H4 (cell line): ENCODE measurements around the gene SLC26A5. TPM values are rescaled to one million over a fixed set of nuclear protein-coding genes. Genes with fewer than 3 reads are reported as not detected.
A peak's percentile ranks its signal among the peaks of the same experiment; 100 is the strongest.
"Not testable (repeated sequence)": the region's sequence is repeated elsewhere in the genome, so short reads cannot be mapped to it uniquely, and the experiment has no call there.

Experiments
- DNase-seq: peaks from one replicate; pipeline ENCODE4 v3.0.0-alpha.2; 2015; ENCODE audit warnings: low spot score
- total RNA-seq: library from RNA; depleted of rRNA; stranded (reverse); fragments of >200 nt; shearing (Covaris generic); gene quantifications from 2 replicates; pipeline ENCODE4 v1.2.3, GENCODE V29; 2014; rRNA removed

SLC26A5 gene, protein sequence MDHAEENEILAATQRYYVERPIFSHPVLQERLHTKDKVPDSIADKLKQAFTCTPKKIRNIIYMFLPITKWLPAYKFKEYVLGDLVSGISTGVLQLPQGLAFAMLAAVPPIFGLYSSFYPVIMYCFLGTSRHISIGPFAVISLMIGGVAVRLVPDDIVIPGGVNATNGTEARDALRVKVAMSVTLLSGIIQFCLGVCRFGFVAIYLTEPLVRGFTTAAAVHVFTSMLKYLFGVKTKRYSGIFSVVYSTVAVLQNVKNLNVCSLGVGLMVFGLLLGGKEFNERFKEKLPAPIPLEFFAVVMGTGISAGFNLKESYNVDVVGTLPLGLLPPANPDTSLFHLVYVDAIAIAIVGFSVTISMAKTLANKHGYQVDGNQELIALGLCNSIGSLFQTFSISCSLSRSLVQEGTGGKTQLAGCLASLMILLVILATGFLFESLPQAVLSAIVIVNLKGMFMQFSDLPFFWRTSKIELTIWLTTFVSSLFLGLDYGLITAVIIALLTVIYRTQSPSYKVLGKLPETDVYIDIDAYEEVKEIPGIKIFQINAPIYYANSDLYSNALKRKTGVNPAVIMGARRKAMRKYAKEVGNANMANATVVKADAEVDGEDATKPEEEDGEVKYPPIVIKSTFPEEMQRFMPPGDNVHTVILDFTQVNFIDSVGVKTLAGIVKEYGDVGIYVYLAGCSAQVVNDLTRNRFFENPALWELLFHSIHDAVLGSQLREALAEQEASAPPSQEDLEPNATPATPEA
- total RNA-seq = not detected in 2 replicates

DNA sequence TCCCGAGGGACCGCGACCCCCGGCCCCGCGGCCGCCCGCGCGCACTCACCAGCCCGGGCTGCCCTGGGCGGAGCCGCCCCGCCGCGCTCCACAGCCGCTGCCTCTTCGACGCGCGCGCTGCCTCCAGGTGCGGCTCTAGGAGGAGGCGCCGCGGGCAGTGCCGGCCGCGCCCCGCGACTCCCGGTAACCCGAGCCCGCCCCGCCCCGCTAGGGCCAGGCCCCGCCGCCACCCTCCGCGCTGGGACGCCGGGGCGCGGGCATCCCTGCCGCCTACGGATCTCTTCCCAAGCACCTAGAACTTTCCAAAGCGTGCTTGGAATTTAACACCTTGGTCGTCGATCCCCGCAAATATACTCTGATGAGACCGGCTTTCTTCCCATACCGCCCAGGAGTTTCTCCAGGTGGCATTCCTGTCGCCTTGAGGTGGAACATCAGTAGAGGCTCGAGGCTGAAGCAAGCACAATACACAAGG lies at the start of gene SLC26A5:
Gene SLC26A5 (minus strand): TSS at position 159 of the 472 bp plus-strand sequence. CDS start 24,693 bp downstream, outside the sequence.
- DNase-seq = no peak

DNA sequence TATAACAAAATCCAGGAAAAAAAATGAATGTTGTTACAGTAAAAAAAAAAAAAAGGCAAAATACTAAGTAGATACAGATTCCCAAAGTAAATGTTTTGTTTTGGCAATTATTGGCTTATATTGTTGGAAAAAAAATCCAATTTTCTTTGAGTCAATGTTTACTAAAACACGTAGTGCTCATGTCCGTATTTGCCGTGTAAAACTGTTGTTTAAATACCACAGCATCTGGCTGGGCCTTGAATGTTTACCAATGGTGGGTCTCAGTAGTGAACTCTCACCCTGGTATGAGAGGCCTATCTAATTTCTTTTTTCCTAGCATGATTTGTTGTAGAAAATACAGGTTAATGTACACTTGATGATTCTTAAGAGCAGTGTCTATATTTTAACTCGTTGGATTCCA lies 41.4 kb upstream of the SLC26A5 start:
- DNase-seq = no peak

DNA sequence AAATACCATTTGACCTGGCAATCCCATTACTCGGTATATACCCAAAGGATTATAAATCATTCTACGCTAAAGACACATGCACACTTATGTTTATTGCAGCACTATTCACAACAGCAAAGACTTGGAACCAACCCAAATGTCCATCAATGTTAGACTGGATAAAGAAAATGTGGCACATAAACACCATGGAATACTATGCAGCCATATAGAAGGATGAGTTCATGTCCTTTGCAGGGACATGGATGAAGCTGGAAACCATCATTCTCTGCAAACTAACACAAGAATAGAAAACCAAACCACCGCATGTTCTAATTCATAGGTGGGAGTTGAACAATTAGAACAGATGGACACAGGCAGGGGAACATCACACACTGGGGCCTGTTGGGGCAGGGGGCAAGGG lies 40.9 kb upstream of the SLC26A5 start:
- not testable (repeated sequence) for DNase-seq

DNA sequence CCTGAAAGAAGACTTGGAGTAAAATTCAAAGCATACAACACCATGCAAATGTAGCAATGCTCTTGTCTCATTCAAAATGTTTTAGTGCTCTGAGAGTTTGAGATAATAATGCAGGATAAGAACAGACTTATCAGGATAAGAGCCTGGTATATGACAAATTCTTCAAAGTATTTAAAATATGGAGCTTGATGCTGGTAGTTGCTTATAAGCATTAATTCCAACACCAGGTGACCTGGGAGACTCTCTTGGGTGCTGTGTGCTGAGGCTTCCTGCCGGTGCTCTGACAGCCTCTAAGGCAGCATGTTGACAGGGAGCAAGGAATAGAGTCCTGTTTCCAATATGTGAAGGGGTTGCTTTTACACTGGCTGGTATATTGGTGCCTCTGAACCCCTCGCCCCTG lies 34.8 kb upstream of the SLC26A5 start:
- DNase-seq = no peak

DNA sequence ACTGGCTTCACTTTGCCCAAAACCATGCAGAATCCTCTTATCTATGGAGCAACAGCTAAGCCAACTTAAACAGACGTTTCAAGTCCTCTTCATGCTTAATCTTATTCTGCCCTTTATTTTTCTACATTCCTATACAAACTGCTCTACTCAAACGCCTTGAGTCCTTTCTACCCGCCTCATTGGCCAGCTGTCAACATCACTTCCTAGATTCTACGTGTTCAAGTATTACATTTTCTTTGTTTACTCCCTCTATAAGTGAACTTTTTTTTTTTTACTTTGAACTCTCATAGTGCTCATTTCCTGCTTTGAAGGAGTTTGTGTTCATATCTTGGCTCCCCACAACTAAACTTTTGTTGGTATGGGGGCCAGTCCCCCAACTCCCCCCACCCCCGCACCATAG lies 28.9 kb upstream of the SLC26A5 start:
- DNase-seq = no peak

DNA sequence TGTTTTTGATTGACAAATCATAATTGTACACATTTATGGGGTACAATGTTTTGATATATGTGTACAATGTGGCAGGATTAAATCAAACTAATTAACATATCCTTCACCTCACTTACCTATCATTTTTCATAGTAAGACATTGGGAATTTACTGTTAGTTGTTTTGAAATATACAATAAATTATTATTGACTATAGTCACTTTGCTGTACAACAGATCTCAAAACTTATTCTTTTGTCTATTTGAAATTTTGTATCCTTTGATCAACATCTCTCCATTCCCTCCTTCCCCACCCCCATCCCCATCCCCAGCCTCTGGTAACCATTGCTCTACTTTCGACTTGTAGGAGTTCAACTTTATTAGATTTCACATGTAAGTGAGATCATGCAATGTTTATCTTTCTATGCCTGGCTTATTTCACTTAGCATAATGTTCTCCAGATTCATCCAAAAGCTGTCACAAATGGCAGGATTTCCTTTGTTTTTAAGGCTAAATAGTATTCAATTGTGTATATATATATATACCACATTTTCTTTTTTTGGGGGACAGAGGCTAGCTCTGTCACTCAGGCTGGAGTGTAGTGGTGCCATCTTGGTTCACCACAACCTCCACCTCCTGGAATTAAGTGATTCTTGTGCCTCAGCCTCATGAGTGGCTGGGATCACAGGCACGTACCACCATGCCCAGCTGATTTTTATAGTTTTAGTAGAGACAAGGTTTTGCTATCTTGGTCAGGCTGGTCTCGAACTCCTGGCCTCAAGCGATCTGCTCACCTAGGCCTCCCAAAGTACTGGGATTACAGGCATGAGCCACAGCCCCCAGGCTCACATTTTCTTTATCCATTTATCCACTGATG lies 23.3 kb upstream of the SLC26A5 start:
- DNase-seq = no peak

DNA sequence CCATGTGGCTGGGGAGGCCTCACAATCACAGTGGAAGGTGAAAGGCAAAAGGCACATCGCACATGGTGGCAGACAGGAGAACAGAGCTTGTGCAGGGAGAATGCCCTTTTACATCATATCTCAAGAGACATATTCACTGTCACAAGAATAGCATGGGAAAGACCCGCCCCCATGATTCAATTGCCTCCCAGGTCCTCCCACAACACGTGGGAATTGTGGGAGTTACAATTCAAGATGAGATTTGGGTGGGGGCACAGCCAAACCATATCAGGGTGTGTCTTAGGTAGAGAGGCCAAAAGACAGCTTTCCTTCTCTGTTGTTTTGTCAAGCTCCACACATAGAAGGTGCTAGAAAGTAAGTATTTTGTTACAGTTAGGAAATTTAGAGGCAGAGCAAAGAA lies 20.8 kb upstream of the SLC26A5 start:
- no peak for DNase-seq

DNA sequence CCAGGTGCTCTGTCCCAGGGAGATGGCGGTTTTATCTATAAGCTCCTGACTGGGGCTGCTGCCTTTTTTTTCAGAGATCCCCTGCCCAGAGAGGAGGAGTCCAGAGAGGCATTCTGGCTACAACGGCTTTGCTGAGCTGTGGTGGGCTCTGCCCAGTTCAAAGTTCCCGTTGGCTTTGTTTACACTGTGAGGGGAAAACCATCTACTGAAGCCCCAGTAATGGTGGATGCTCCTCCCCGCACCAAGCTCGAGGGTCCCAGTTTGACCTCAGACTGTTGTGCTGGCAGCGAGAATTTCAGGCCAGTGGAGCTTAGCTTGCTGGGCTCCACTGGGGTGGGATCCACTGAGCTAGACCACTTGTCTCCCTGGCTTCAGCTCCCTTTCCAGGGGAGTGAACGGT lies 16.4 kb upstream of the SLC26A5 start:
- DNase-seq = no peak

DNA sequence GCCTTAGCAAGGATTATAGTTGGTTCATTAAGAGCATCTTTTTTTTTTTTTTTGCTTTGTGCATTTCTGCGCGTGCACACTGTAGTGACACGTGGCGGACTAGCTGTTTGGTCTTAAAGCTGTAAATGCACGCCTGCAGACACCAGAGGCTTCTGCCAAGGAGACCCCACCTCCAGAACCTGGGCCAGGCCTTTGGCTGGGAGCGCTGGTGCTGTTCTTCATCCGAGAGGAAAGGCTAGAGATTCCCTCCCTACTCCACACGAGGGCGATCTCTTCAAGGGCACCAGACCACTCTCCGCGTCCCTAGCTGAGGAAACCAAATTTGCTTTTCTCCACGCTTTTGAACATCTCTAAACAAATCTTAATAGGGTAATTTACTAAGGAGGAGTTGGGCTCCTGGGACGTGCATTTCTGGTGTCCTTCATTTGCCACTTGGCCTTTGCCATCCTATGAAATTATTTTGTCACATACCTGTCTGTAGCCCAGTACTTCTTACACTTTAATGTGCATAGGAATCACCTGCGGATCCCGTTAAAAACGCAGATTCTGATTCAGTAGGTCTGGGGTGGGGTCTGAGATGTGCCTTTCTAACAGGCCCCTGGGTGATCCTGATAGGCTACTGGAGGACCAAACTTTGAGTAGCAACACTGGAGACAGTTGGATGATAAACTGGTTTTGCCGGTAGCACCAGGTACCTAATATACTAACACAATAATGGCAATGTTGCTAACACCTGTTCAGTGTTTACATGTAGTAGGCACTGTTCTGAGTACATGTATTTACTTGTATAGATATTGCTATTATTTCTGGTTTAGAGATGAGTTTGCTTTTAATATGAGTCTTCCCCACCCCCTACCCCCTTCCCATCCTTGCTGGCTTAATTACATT lies 1.3 kb upstream of the SLC26A5 start:
- DNase-seq = peak; percentile 49

DNA sequence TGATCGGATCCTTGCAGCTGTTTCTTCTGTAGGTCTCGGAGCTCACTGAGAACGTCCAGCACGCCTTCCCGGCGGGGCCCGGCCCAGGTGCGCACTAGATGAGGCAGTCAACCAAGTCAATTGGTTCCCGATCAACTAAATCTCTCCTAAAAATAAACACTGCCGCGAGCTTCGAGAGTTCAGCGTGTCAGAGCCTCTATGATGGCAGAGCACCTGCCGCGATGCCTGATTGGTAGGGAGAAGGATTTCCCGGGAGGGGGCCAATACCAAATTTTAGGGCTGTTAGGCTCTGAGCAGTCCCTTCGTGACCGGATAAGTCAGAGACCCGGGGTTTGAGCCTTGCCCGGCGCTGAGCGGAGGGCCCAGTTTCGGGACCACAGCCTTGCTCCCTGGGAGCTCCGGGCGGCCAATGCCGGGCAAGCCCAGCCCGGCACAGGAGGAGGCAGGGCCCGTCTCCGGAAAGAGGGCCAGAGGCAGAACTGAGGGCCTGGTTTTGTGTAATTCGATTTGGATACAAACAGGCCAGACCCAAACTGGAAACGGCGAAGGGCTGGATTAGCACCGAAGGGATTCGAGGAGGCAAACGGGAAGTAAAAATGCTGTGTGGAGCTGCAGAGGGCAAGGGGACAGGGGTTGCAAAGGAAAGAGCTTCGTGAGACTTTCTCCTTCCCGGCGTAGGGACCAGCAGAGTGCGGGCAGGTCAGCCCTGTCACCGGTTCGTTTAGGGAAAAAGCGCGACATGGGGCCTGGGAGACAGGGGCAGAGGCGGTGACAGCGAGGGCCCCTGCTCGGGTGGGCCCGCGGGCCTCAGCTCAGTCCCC lies 569 bp downstream of the SLC26A5 start:
- no peak for DNase-seq

DNA sequence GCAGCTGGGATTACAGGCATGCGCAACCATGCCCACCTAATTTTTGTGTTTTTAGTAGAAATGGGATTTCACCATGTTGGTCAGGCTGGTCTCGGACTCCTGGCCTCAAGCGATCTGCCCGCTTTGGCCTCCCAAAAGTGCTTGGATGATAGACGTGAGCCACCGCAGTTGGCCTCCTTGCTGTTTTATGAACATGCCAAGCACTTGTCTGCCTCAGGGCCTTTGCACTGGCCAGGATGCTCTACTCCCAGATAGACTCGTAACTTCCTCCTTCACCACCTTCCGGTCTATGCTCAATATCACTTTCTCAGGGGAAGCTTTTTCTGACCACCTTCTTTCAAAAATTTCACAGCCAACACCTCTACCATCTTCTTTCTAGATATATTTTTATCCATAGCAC lies 6.3 kb downstream of the SLC26A5 start:
- DNase-seq = no peak

DNA sequence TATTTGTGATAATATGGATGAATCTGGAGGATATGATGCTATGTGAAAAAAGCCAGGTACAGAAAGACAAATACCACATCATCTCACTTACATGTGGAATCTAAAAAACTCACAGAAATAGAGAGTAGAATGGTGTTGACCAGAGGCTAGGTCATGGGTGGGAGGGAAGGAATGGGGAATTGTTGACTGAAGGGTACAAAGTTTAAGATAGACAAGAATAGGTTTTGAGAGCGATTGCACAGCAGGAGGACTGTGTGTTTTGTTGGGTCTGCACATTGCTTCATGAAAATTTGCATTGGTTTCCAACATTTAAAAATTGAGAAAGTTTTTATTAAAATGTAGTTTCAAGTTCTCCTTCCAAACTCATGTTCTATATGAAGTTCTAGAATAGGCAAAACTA lies 8.4 kb downstream of the SLC26A5 start:
- no peak for DNase-seq

DNA sequence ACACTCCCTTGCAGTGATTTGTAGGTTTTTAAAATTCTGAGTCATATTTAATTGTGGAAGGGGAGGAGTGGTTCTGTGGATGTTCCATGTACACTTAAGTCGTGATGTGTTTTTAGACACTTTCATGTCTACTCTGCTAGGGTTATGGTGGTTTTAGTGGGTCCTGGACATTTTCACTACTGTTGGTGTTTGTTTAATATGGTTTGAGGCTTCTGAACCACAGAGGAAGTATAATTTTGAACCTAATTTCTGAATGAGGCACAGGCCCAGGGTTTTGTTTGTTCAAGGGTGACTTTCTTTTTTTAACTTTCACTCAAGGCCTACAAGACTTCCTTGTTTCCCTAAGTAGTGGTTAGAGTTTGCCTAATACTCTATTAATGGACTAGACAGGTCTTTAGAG lies 13.3 kb downstream of the SLC26A5 start:
- no peak for DNase-seq

DNA sequence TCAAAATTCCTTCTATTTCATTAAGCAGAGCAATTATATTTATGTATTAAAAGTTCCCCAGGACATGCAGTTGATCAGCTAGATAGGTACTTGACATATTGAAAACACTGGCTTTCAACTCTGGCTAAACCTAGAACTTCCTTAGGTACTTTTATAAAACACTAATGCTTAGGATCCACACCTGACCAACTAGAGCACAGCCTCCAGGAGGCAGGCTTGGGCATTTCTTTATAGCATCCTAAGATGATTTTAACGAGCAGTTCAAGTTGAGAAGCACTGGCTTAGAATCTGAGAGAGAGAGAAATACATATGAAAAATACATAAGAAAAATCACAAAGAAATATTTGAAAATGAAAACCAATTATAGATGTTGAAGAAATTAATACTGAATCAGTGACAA lies 20.8 kb downstream of the SLC26A5 start:
- DNase-seq = no peak

DNA sequence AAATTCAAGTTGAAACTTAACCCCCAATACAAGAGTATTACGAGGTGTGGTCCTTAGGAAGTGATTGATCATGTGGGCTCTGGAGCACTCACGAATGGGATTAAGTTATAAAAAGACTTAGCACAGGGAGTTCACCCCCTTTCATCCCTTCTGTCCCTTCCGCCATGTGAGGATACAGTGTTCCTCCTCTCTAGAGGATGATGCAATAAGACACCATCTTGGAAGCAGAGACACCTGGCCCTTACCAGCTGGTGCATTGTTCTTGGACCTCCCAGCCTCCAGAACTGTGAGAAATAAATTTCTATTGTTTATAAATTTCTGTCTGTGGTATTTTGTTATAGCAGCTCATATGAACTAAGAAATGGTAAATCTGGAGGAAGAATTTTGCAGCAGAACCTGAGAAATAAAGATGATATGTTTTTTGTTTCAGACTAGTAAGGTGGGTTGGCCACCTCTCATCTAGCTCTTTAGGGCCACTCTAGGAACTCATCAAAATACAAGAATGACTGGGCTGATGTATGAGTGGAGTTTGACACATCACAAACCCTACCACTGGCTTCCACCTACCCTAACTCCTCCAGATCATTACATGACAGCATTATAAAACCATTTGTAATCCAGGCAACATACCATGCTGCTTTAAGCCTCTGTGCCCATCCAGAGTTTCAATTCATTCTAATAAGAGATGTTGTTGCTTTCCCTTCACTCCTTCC lies 22.4 kb downstream of the SLC26A5 start:
- no peak for DNase-seq

DNA sequence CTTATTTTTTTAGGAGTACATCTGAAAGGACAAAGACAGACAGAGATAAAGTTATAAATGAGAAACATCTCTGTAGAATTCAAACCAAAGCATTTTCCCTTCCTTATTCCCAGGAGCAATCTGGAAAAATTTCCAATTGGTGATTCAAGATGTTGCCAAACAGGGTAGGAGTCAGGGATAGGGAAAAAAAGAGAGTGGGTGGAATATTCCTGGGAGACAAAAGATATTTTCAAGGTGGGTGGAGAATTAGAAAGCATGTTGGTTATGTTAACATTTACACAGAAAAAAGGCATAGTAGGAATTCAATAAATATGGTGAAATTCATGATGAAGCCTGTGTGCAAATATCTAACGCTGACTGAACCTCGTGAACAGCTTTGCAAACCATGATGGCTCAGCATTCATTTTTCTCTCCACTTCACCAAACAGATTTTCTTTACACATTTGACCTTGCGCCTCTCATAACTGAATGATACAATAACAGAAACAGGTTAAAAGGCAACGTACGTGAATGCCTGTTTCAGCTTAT lies 25.1 kb downstream of the SLC26A5 start:
- DNase-seq = no peak

DNA sequence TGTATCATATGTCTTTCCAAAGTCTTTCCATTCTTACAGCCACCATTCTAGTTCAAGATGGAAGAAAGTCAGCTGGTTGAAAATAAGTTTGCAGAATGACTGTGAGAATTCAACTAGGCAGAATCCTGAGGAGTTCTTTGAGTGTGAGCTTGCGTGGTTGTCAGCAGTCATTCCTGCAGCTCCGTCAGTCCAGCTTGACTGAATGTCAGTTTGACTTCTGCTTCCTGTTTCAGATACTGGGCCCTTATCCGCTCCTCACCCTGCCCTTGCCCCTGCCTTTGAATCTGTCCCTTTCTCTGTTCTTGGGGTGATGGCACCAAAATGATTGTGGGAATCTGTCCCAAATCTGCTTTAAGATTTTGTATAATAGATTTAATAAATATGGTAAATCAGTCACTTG lies 27.8 kb downstream of the SLC26A5 start:
- no peak for DNase-seq

DNA sequence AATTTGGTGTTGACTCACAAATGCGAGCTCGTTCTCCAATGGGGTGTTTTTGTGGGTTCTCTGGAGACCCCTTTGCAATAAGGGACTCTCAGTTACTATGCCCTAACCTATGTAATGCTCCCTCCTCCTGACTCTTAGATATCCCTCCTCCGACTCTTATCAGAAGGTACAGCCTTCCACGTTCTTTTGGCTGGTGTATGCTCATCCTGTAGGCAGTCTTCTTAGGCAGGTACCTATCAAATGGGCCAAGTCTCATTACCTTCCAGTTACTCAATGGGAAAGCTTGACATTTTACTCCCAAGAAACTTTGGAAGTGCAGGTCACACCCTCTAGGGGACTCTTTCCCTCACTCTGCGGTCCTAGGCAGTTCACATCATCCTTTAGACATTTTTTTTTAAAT lies 32.6 kb downstream of the SLC26A5 start:
- no peak for DNase-seq

DNA sequence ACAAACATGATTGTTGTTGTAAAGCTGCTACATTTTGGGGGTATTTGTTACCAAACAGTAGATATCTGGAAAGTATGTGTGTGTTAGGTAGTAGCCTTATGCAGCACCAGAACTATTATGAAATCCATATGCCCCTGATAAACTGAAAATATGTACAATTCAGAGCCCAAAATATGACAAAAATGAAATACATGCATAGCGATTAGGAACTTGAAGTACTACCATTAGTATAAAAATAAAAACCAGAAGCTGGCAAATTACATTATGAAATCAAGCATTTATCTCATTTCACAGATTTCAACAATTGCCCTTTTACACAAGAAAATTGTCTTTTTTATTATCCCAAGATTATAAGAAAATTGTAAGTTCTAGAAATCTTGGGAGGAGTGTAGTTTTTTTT lies 33.9 kb downstream of the SLC26A5 start:
- DNase-seq = no peak
